ENCODE results near the gene HORMAD2. TPM values are rescaled to one million over a fixed set of nuclear protein-coding genes. Genes with fewer than 3 reads are reported as not detected.
"Not testable (repeated sequence)": the region's sequence is repeated elsewhere in the genome, so short reads cannot be mapped to it uniquely, and the experiment has no call there.

HORMAD2 gene
- total and polyA plus RNA-seq, 2 donors from 2014 or later: not detected

DNA sequence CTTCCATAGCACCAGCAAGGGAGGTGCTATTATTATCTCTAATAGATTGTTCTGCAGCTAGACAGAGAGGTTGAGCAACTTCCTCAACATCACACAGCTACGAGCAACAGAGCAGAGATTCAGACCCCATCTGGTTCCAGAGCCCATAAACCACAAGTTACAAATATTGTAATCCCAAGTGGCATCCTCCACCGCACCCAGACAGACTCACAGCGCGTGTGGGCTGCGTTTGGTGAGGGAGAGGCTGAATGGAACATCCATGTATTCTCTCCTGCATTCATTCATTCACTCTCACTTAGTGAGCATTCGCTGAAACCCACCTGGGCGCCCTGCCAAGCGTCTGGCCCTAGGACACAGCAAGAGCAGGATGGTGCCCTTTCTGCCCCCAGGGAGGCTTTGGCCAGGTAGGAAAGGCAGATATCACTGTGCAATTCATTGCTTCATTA is 132.8 kb downstream of the HORMAD2 start:
- TF ChIP-seq, protein P1, sequence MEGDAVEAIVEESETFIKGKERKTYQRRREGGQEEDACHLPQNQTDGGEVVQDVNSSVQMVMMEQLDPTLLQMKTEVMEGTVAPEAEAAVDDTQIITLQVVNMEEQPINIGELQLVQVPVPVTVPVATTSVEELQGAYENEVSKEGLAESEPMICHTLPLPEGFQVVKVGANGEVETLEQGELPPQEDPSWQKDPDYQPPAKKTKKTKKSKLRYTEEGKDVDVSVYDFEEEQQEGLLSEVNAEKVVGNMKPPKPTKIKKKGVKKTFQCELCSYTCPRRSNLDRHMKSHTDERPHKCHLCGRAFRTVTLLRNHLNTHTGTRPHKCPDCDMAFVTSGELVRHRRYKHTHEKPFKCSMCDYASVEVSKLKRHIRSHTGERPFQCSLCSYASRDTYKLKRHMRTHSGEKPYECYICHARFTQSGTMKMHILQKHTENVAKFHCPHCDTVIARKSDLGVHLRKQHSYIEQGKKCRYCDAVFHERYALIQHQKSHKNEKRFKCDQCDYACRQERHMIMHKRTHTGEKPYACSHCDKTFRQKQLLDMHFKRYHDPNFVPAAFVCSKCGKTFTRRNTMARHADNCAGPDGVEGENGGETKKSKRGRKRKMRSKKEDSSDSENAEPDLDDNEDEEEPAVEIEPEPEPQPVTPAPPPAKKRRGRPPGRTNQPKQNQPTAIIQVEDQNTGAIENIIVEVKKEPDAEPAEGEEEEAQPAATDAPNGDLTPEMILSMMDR (IDR thresholded peaks at IDR 0.05; ENCODE audit: borderline replicate concordance, extremely low read depth, insufficient read depth): no peak
- no peaks in the 10 kb centered on the region for H3K36me3 ChIP-seq (ENCODE audit: control insufficient read depth in 2 of 3, insufficient read depth in 3 of 3, low read length in 3 of 3)
- DNase-seq (no peak), FAIRE-seq (no peak)
- no peak overlapping the region for H3K9ac ChIP-seq (ENCODE audit: low read length in 3 of 3)
- intact Hi-C loops (cut with DNase I): no loop called here
- peaks cover 0 to 9% (median 4%) of the 10 kb centered on the region in 3 donors for H3K4me1 ChIP-seq (ENCODE audit: control insufficient read depth in 2 of 3, insufficient read depth in 2 of 3, low read depth in 1 of 3, low read length in 3 of 3)
- H3K27ac ChIP-seq (ENCODE audit: low read depth in 2 of 2, low read length in 2 of 2): peak overlapping the region in 1 of 2 donors; percentile 69
- no peaks in the 10 kb centered on the region for H3K27me3 ChIP-seq (ENCODE audit: control insufficient read depth, insufficient read depth, low read length)
- H3K4me3 ChIP-seq (ENCODE audit: low read length in 3 of 3): no peak overlapping the region
- H3K9me3 ChIP-seq (ENCODE audit: control insufficient read depth in 2 of 3, insufficient read depth in 1 of 3, low read length in 3 of 3): no peaks in the 10 kb centered on the region

DNA sequence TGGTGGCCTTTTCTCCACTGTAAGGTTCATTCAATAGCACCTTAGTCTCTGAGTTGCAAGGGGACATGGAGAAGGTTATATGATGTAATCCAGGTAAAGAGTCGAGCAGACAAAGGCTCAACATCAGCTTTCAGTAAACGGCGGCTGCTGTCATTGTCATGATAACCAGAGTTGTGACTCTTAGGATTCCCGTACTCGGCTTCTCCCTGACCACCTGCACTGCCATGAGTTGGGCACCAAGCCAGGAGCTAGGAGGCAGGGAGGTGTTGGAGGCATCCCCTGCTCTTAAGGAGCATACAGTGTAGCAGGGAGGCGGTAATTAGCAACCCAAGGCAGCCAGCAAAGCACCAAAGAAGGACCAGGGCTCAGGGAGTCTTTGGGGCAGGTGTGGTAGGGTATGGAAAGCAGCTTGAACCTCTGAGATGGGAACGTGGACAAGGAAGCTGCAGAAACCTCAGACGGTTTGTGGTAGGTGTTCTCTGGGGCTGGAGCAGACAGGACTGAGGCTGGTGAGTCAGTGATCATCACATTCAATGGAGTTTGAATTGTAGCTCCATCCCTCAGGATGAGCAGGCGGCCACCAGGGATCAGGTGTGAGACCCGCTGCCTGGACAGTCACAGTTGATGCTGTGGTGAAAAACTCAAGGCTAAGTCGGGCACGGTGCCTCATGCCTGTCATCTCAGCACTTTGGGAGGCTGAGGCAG is 134.6 kb downstream of the HORMAD2 start:
- Histone ChIP-seq H3K27ac (ENCODE audit: low read depth in 2 of 2, low read length in 2 of 2) (no peak overlapping the region), H3K27me3 (ENCODE audit: control insufficient read depth, insufficient read depth, low read length) (no peaks in the 10 kb centered on the region), H3K9ac (ENCODE audit: low read length in 3 of 3) (no peak overlapping the region), H3K9me3 (ENCODE audit: control insufficient read depth in 2 of 3, insufficient read depth in 1 of 3, low read length in 3 of 3) (no peaks in the 10 kb centered on the region), H3K36me3 (ENCODE audit: control insufficient read depth in 2 of 3, insufficient read depth in 3 of 3, low read length in 3 of 3) (no peaks in the 10 kb centered on the region), H3K4me1 (ENCODE audit: control insufficient read depth in 2 of 3, insufficient read depth in 2 of 3, low read depth in 1 of 3, low read length in 3 of 3) (peaks cover 0 to 6% (median 2%) of the 10 kb centered on the region in 3 donors), H3K4me3 (ENCODE audit: low read length in 3 of 3) (no peak overlapping the region)
- intact Hi-C loops (cut with DNase I): no loop called here
- FAIRE-seq (no peak), DNase-seq (no peak)
- TF ChIP-seq, protein P1 (IDR thresholded peaks at IDR 0.05; ENCODE audit: borderline replicate concordance, extremely low read depth, insufficient read depth): no peak

DNA sequence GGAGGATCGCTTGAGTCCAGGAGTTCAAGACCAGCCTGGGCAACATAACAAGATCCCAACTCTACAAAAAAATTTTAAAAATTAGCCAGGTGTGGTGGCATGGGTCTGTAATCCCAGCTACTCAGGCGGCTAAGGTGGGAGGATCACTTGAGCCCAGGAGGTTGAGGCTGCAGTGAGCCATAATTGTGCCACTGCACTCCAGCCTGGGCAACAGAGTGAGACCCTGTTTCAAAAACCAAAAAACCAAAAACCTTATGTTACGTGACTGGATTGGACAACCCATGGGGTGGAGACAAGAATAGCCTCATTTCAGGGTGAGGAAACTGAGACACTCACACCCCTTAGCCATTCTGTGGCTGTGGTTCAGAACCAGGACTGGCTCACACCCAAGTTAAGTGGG is 136.0 kb downstream of the HORMAD2 start:
- H3K27me3 ChIP-seq (ENCODE audit: control insufficient read depth, insufficient read depth, low read length); H3K27ac ChIP-seq (ENCODE audit: low read depth in 2 of 2, low read length in 2 of 2); H3K4me3 ChIP-seq (ENCODE audit: low read length in 3 of 3); H3K4me1 ChIP-seq (ENCODE audit: control insufficient read depth in 2 of 3, insufficient read depth in 2 of 3, low read depth in 1 of 3, low read length in 3 of 3); intact Hi-C loops (cut with DNase I); DNase-seq; H3K9ac ChIP-seq (ENCODE audit: low read length in 3 of 3); H3K9me3 ChIP-seq (ENCODE audit: control insufficient read depth in 2 of 3, insufficient read depth in 1 of 3, low read length in 3 of 3); FAIRE-seq; H3K36me3 ChIP-seq (ENCODE audit: control insufficient read depth in 2 of 3, insufficient read depth in 3 of 3, low read length in 3 of 3): not testable (repeated sequence)

DNA sequence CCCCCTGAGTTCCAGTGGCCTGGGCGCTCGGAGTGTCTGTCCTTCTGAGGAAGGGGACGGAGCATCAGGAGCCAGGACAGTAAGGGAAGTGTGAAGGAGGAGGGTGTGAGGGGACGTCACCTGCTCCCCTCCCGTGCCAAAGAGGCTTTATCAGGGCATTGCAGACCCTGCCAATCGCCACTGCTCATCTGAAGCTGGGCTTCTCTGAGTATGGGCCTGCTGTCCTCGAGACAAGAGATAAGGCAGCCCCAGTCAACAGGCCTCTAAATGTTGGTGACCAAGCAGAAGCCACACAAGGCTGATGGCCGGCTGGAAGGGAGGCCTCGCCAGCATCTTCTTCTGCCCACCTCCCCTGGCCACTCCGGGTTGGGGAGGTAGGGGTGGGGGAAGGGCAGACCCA is 136.4 kb downstream of the HORMAD2 start:
- TF ChIP-seq, protein P1 (IDR thresholded peaks at IDR 0.05; ENCODE audit: borderline replicate concordance, extremely low read depth, insufficient read depth): no peak
- Histone ChIP-seq H3K9me3 (ENCODE audit: control insufficient read depth in 2 of 3, insufficient read depth in 1 of 3, low read length in 3 of 3) (no peaks in the 10 kb centered on the region), H3K36me3 (ENCODE audit: control insufficient read depth in 2 of 3, insufficient read depth in 3 of 3, low read length in 3 of 3) (no peaks in the 10 kb centered on the region), H3K9ac (ENCODE audit: low read length in 3 of 3) (no peak overlapping the region), H3K4me3 (ENCODE audit: low read length in 3 of 3) (no peak overlapping the region), H3K4me1 (ENCODE audit: control insufficient read depth in 2 of 3, insufficient read depth in 2 of 3, low read depth in 1 of 3, low read length in 3 of 3) (peaks cover 0 to 6% (median 2%) of the 10 kb centered on the region in 3 donors), H3K27me3 (ENCODE audit: control insufficient read depth, insufficient read depth, low read length) (no peaks in the 10 kb centered on the region), H3K27ac (ENCODE audit: low read depth in 2 of 2, low read length in 2 of 2) (no peak overlapping the region)
- DNase-seq (no peak), FAIRE-seq (no peak)
- intact Hi-C loops (cut with DNase I): no loop called here
